ENCODE data around the gene SYNGR1. TPM values are rescaled to one million over a fixed set of nuclear protein-coding genes. Genes with fewer than 3 reads are reported as not detected.
"Not testable (repeated sequence)": the region's sequence is repeated elsewhere in the genome, so short reads cannot be mapped to it uniquely, and the experiment has no call there.

Gene SYNGR1
- total RNA-seq, 1 donor from 2014 or later, result 2.2 TPM

DNA sequence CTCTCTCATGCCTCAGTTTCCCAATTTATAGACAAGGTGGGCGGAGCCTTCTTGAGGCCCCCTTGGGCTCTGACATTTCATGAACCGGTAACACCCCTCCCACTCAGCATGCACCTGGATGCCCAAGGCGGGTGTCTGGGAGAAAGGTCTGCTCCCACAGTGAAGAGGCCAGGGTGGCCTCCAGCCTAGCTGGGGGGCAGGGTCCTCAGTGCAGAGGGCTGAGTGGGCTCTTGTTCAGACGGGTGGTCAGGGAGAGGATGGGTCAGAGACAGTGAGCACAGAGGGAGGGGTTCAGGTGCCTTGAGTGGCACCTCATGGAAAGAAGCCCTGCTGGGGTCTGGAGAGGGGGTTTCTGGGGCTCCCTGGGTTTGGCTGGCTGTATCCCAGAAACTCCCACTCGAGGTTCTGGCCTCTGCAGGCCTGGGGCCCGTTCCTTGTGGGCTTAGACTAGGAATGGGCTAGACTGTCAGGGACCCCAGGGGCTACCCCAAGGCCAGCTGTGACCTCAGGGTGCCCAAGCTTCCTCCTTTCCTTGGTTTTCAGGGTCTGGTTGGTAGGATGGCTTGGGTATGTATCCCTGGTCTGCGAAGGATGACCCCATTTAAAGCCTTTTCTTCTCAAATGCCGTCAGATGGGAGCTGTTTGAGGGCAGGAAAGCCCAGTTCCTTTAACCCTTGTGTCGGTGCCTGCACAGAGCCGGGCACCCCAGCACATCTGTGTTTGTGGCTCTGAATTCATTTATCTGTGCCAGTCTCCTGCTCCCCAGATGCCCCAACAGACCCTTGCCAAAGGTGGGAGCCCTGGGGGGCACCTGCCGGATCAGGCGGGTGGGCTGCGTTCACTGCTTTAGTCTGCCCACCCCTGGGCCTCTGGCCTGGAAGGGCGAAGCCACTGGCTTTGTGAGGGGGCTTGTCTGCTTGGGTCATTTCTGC lies 1.2 kb downstream of the SYNGR1 start:
- no peak for DNase-seq (ENCODE audit: low spot score in 2 of 2)
- H3K27me3 ChIP-seq, result no peaks in the 10 kb centered on the region
- intact Hi-C loops (cut with DNase I), result loop anchor here (5.0 kb wide), 1 partner anchor 176 kb away; no protein-coding TSS in a partner anchor
- peak overlapping the region in 1 of 2 donors; percentile 14 for H3K27ac ChIP-seq
- peaks cover 0 to 2% of the 10 kb centered on the region in 2 donors for H3K4me1 ChIP-seq
- H3K9me3 ChIP-seq, result no peaks in the 10 kb centered on the region
- TF ChIP-seq, protein P1, sequence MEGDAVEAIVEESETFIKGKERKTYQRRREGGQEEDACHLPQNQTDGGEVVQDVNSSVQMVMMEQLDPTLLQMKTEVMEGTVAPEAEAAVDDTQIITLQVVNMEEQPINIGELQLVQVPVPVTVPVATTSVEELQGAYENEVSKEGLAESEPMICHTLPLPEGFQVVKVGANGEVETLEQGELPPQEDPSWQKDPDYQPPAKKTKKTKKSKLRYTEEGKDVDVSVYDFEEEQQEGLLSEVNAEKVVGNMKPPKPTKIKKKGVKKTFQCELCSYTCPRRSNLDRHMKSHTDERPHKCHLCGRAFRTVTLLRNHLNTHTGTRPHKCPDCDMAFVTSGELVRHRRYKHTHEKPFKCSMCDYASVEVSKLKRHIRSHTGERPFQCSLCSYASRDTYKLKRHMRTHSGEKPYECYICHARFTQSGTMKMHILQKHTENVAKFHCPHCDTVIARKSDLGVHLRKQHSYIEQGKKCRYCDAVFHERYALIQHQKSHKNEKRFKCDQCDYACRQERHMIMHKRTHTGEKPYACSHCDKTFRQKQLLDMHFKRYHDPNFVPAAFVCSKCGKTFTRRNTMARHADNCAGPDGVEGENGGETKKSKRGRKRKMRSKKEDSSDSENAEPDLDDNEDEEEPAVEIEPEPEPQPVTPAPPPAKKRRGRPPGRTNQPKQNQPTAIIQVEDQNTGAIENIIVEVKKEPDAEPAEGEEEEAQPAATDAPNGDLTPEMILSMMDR (IDR thresholded peaks at IDR 0.05), result no peak
- no peaks in the 10 kb centered on the region for H3K36me3 ChIP-seq
- peak overlapping the region; percentile 72 to 96 for H3K4me3 ChIP-seq

- H3K27ac ChIP-seq, result no peak overlapping the region
- H3K4me1 ChIP-seq, result peaks cover 0 to 2% of the 10 kb centered on the region in 2 donors
- H3K4me3 ChIP-seq, result no peak overlapping the region
- DNase-seq (ENCODE audit: low spot score in 2 of 2), result no peak
- TF ChIP-seq, protein P1 (IDR thresholded peaks at IDR 0.05), result no peak
- no peaks in the 10 kb centered on the region for H3K9me3 ChIP-seq
- no peaks in the 10 kb centered on the region for H3K27me3 ChIP-seq
- H3K36me3 ChIP-seq, result no peaks in the 10 kb centered on the region
- intact Hi-C loops (cut with DNase I), result loop anchor here (5.0 kb wide), 1 partner anchor 176 kb away; no protein-coding TSS in a partner anchor
Observed at GRCh38 chr22:39351689-39352214, 2.0 kb downstream of the SYNGR1 start.

DNA sequence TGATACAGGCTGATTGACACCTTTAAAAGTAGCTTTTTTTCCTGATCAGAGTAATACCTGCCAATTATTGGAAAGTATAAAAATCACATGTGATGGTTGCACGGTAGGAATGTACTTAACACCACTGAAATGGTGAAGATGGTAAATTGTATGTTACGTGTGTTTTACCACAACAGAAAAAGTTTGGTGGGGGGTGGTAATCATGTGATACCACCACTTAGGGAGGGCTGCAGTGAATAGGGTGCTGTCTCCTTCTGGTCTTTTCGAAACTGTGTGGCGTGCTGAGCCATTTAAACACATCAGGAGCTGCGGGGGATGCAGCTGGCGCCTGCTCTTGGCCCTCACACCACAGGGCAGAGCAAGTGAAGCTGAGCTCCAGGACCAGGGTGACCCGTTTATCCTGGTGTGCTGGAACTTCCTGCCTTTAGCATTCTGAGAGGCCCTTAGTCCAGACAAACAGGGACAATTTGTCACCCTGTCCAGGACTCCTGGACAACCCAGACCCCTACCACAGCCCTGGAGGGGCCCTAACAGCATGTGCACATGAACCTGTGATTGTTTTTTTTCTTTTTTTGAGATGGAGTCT lies 2.6 kb downstream of the SYNGR1 start:
- no peak for DNase-seq (ENCODE audit: low spot score in 2 of 2)
- no peak overlapping the region for H3K27ac ChIP-seq
- H3K36me3 ChIP-seq, result no peaks in the 10 kb centered on the region
- intact Hi-C loops (cut with DNase I), result loop anchor here (5.0 kb wide), 1 partner anchor 175 kb away; no protein-coding TSS in a partner anchor
- H3K27me3 ChIP-seq, result no peaks in the 10 kb centered on the region
- TF ChIP-seq, protein P1 (IDR thresholded peaks at IDR 0.05), result no peak
- peaks cover 0 to 2% of the 10 kb centered on the region in 2 donors for H3K4me1 ChIP-seq
- no peak overlapping the region for H3K4me3 ChIP-seq
- no peaks in the 10 kb centered on the region for H3K9me3 ChIP-seq

- no peak overlapping the region for H3K27ac ChIP-seq
- DNase-seq (ENCODE audit: low spot score in 2 of 2), result no peak
- H3K27me3 ChIP-seq, result no peaks in the 10 kb centered on the region
- TF ChIP-seq, protein P1 (IDR thresholded peaks at IDR 0.05), result no peak
- H3K4me3 ChIP-seq, result no peak overlapping the region
- intact Hi-C loops (cut with DNase I), result loop anchor here (5.0 kb wide), 1 partner anchor 174 kb away; no protein-coding TSS in a partner anchor
- no peaks in the 10 kb centered on the region for H3K9me3 ChIP-seq
- no peaks in the 10 kb centered on the region for H3K36me3 ChIP-seq
- H3K4me1 ChIP-seq, result peaks cover 0 to 2% of the 10 kb centered on the region in 2 donors
Observed at GRCh38 chr22:39353346-39353745, 3.6 kb downstream of the SYNGR1 start.

GRCh38 chr22:39355080-39355479 lies 5.3 kb downstream of the SYNGR1 start:
- TF ChIP-seq, protein P1 (IDR thresholded peaks at IDR 0.05), result no peak
- Histone ChIP-seq H3K27me3 (no peaks in the 10 kb centered on the region), H3K4me1 (no peaks in the 10 kb centered on the region), H3K36me3 (no peaks in the 10 kb centered on the region), H3K27ac (no peak overlapping the region), H3K9me3 (no peaks in the 10 kb centered on the region), H3K4me3 (no peak overlapping the region)
- no peak for DNase-seq (ENCODE audit: low spot score in 2 of 2)
- intact Hi-C loops (cut with DNase I), result no loop called here

DNA sequence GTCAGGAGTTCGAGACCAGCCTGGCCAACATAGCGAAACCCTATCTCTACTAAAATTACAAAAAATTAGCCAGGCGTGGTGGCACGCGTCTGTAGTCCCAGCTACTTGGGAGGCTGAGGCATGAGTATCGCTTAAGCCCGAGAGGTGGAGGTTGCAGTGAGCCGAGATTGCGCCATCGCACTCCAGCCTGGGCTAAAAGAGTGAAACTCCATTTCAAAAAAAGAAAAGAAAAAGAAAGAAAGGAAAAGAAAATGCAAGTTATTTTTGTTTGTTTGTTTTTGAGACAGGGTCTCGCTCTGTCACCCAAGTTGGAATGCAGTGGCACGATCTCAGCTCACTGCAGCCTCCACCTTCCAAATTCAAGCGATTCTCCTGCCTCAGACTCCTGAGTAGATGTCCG lies 6.0 kb downstream of the SYNGR1 start:
- H3K4me3 ChIP-seq; H3K4me1 ChIP-seq; H3K36me3 ChIP-seq; H3K27me3 ChIP-seq; DNase-seq (ENCODE audit: low spot score in 2 of 2); H3K9me3 ChIP-seq; H3K27ac ChIP-seq; intact Hi-C loops (cut with DNase I): not testable (repeated sequence)

All from ascending aorta (tissue), 2 donors.